Erythroblast (primary cell): ENCODE data around the gene AGTRAP.

Experiments
- DNase-seq, 2 experiments: peaks; one replicate each; lab custom pipeline; 2025; lab: John Stamatoyannopoulos, UW
- GATA1 ChIP-seq: IDR thresholded peaks from 2 replicates; pipeline ENCODE4 v1.6.1; 2011; ENCODE audit warnings: low read depth, mild to moderate bottlenecking, control low read depth, low read length, moderate library complexity
- POLR2A ChIP-seq: IDR thresholded peaks from 2 replicates; pipeline ENCODE4 v1.6.1; 2011; ENCODE audit warnings: mild to moderate bottlenecking, low read length

Gene AGTRAP

GRCh38 chr1:11751087-11751486, 15.2 kb downstream of the AGTRAP start:
- TF ChIP-seq GATA1, result no peak
- no peak for TF ChIP-seq POLR2A
- DNase-seq, result no peak

- TF ChIP-seq GATA1, result no peak
- no peak for TF ChIP-seq POLR2A
- no peak for DNase-seq
Observed at GRCh38 chr1:11752359-11753088, 16.6 kb downstream of the AGTRAP start.

GRCh38 chr1:11753555-11754208, 17.7 kb downstream of the AGTRAP start:
- DNase-seq, result no peak
- TF ChIP-seq GATA1, result no peak
- no peak for TF ChIP-seq POLR2A

- TF ChIP-seq GATA1 (no peak), POLR2A (no peak)
- DNase-seq, result no peak
Observed at GRCh38 chr1:11757047-11757446, 21.1 kb downstream of the AGTRAP start.

- no peak for DNase-seq
- TF ChIP-seq POLR2A, result no peak
- no peak for TF ChIP-seq GATA1
Observed at GRCh38 chr1:11759791-11760190, 23.9 kb downstream of the AGTRAP start.

- TF ChIP-seq GATA1 (no peak), POLR2A (no peak)
- no peak for DNase-seq
Observed at GRCh38 chr1:11761285-11761684, 25.3 kb downstream of the AGTRAP start.

- TF ChIP-seq POLR2A (no peak), GATA1 (no peak)
- DNase-seq, result peak; percentile 37 to 56
Observed at GRCh38 chr1:11761988-11762406, 26.1 kb downstream of the AGTRAP start, which contains the start of gene C1orf167. Gene C1orf167, plus strand, starts transcription at chr1:11762193. Its CDS starts 2,208 bp downstream, at chr1:11764401.

GRCh38 chr1:11764115-11764514, 28.2 kb downstream of the AGTRAP start:
- TF ChIP-seq POLR2A (no peak), GATA1 (no peak)
- DNase-seq, result no peak

- DNase-seq, result no peak
- TF ChIP-seq GATA1 (no peak), POLR2A (no peak)
Observed at GRCh38 chr1:11764519-11764918, 28.6 kb downstream of the AGTRAP start.

- DNase-seq, result no peak
- no peak for TF ChIP-seq POLR2A
- TF ChIP-seq GATA1, result no peak
Observed at GRCh38 chr1:11765661-11766428, 29.9 kb downstream of the AGTRAP start.

GRCh38 chr1:11766429-11766776, 30.5 kb downstream of the AGTRAP start:
- TF ChIP-seq POLR2A (no peak), GATA1 (no peak)
- DNase-seq, result no peak

GRCh38 chr1:11767922-11768704, 32.2 kb downstream of the AGTRAP start:
- TF ChIP-seq POLR2A, result no peak
- TF ChIP-seq GATA1, result no peak
- DNase-seq, result no peak

GRCh38 chr1:11768821-11769220, 32.9 kb downstream of the AGTRAP start:
- TF ChIP-seq POLR2A (no peak), GATA1 (no peak)
- no peak for DNase-seq

GRCh38 chr1:11769274-11769673, 33.3 kb downstream of the AGTRAP start:
- DNase-seq, result no peak
- no peak for TF ChIP-seq GATA1

GRCh38 chr1:11770011-11770410, 34.1 kb downstream of the AGTRAP start:
- DNase-seq, result no peak
- TF ChIP-seq GATA1 (no peak), POLR2A (no peak)
